ENCODE results near the gene WWOX. TPM values are rescaled to one million over a fixed set of nuclear protein-coding genes. Genes with fewer than 3 reads are reported as not detected.

WWOX gene
- total and polyA plus RNA-seq, 2 experiments from 2014 or later = 17.0 to 39.8 TPM

DNA sequence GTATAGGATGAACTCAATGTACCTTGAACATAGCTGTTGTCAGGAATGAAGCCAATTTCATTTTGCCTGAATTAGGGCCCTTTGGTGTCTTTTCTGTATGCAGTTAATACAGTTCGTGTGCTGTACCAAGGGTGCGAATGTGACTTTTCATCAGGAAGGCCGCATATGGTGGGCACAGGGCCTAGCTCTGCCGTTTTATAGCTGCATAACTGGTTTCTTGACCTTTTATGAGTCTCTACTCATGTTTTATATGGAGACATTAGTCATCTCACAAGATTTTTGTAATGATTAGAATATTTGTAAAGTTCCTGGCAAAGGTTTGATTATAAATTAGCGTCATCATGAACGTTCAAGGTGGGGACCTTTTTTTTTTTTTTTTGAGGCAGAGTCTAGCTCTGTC, 989.5 kb downstream of the WWOX start:
- Histone ChIP-seq H3K4me2 (no peak overlapping the region), H3K4me3 (no peak overlapping the region), H3K9me3 (ENCODE audit: low read depth) (no peaks in the 10 kb centered on the region), H3K36me3 (replicated peaks; ENCODE audit: insufficient read depth, low read depth) (no peaks in the 10 kb centered on the region), H3K27me3 (no peaks in the 10 kb centered on the region), H2AFZ (no peak overlapping the region), H3K9me2 (replicated peaks; ENCODE audit: insufficient read depth) (no peaks in the 10 kb centered on the region), H4K20me1 (ENCODE audit: insufficient read depth, poor library complexity, severe bottlenecking) (no peaks in the 10 kb centered on the region), H3K27ac (no peak overlapping the region), H3K79me2 (no peaks in the 10 kb centered on the region), H3K4me1 (ENCODE audit: insufficient read depth) (no peaks in the 10 kb centered on the region)
- TF ChIP-seq EZH2 (IDR thresholded peaks at IDR 0.05; ENCODE audit: borderline replicate concordance) = no peak
- no peak for TF ChIP-seq EZH2phosphoT487 (IDR thresholded peaks at IDR 0.05; ENCODE audit: low read depth, severe bottlenecking, unreplicated experiment)
- TF ChIP-seq, protein P1, sequence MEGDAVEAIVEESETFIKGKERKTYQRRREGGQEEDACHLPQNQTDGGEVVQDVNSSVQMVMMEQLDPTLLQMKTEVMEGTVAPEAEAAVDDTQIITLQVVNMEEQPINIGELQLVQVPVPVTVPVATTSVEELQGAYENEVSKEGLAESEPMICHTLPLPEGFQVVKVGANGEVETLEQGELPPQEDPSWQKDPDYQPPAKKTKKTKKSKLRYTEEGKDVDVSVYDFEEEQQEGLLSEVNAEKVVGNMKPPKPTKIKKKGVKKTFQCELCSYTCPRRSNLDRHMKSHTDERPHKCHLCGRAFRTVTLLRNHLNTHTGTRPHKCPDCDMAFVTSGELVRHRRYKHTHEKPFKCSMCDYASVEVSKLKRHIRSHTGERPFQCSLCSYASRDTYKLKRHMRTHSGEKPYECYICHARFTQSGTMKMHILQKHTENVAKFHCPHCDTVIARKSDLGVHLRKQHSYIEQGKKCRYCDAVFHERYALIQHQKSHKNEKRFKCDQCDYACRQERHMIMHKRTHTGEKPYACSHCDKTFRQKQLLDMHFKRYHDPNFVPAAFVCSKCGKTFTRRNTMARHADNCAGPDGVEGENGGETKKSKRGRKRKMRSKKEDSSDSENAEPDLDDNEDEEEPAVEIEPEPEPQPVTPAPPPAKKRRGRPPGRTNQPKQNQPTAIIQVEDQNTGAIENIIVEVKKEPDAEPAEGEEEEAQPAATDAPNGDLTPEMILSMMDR (IDR thresholded peaks at IDR 0.05; ENCODE audit: poor library complexity) = no peak
- no peak for DNase-seq (ENCODE audit: low spot score)
- WGBS (ENCODE audit: low lambda C conversion rate, missing lambda C conversion rate) = 66% methylated on average over 6 of the region's 6 CpGs

- no peak for DNase-seq (ENCODE audit: low spot score)
- 74% methylated on average over 10 of the region's 10 CpGs for WGBS (ENCODE audit: low lambda C conversion rate, missing lambda C conversion rate)
- H3K4me3 ChIP-seq = no peak overlapping the region
Observed at GRCh38 chr16:79089735-79090284, 990.4 kb downstream of the WWOX start.

DNA sequence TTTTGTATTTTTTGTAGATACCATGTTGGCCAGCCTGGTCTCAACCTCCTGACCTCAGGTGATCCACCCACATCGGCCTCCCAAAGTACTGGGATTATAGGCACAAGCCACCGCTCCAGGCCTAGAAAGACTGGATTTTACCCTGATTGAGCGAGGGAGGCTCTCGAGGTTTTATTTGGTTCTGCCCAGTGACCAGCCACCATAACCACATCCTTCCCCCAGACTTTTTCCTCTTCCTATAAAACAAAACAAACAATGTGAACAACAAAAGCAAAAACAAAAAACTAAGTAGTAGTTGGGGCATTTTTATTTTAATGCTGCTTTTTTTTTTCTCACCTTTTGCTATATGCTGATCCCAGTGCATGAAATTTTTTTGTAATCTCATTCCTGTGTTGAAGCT, 991.5 kb downstream of the WWOX start:
- TF ChIP-seq EZH2 (IDR thresholded peaks at IDR 0.05; ENCODE audit: borderline replicate concordance) (no peak), EZH2phosphoT487 (IDR thresholded peaks at IDR 0.05; ENCODE audit: low read depth, severe bottlenecking, unreplicated experiment) (no peak)
- TF ChIP-seq, protein P1 (IDR thresholded peaks at IDR 0.05; ENCODE audit: poor library complexity) = no peak
- no peaks in the 10 kb centered on the region for H3K4me1 ChIP-seq (ENCODE audit: insufficient read depth)
- H2AFZ ChIP-seq = no peak overlapping the region
- no peaks in the 10 kb centered on the region for H4K20me1 ChIP-seq (ENCODE audit: insufficient read depth, poor library complexity, severe bottlenecking)
- H3K4me3 ChIP-seq = no peak overlapping the region
- no peaks in the 10 kb centered on the region for H3K79me2 ChIP-seq
- H3K9me2 ChIP-seq (replicated peaks; ENCODE audit: insufficient read depth) = no peaks in the 10 kb centered on the region
- H3K27me3 ChIP-seq = no peaks in the 10 kb centered on the region
- no peaks in the 10 kb centered on the region for H3K9me3 ChIP-seq (ENCODE audit: low read depth)
- H3K4me2 ChIP-seq = no peak overlapping the region
- no peaks in the 10 kb centered on the region for H3K36me3 ChIP-seq (replicated peaks; ENCODE audit: insufficient read depth, low read depth)
- DNase-seq (ENCODE audit: low spot score) = no peak
- 92% methylated on average over 4 of the region's 4 CpGs for WGBS (ENCODE audit: low lambda C conversion rate, missing lambda C conversion rate)
- no peak overlapping the region for H3K27ac ChIP-seq

More at GRCh38 chr16:79089735-79090284, 990.4 kb downstream of the WWOX start:
- Histone ChIP-seq H3K27ac (no peak overlapping the region), H3K36me3 (replicated peaks; ENCODE audit: insufficient read depth, low read depth) (no peaks in the 10 kb centered on the region), H3K9me3 (ENCODE audit: low read depth) (no peaks in the 10 kb centered on the region), H4K20me1 (ENCODE audit: insufficient read depth, poor library complexity, severe bottlenecking) (no peaks in the 10 kb centered on the region), H3K9me2 (replicated peaks; ENCODE audit: insufficient read depth) (no peaks in the 10 kb centered on the region), H3K4me1 (ENCODE audit: insufficient read depth) (no peaks in the 10 kb centered on the region), H2AFZ (no peak overlapping the region), H3K4me2 (no peak overlapping the region), H3K27me3 (no peaks in the 10 kb centered on the region), H3K79me2 (no peaks in the 10 kb centered on the region)
- TF ChIP-seq, protein P1 (IDR thresholded peaks at IDR 0.05; ENCODE audit: poor library complexity) = no peak
- TF ChIP-seq EZH2phosphoT487 (IDR thresholded peaks at IDR 0.05; ENCODE audit: low read depth, severe bottlenecking, unreplicated experiment) (no peak), EZH2 (IDR thresholded peaks at IDR 0.05; ENCODE audit: borderline replicate concordance) (no peak)

Measured in hepatocyte (in vitro differentiated cells).